KMS-11 (cell line): ENCODE results near the gene SLC39A9.
A peak's percentile ranks its signal among the peaks of the same experiment; 100 is the strongest.

Experiments used
- H2AFZ ChIP-seq: fragments of 200-600 bp; sonication (generic); 2 replicates; pipeline ENCODE4 v1.6.1; 2016; ENCODE audit warnings: antibody characterized with exemption, mixed run types, low read depth
- H3K27ac ChIP-seq: fragments of 200-600 bp; sonication (generic); 2 replicates; pipeline ENCODE4 v1.6.1; 2016; ENCODE audit warnings: mild to moderate bottlenecking, mixed run types
- H3K27me3 ChIP-seq: fragments of 200-600 bp; sonication (generic); 2 replicates; pipeline ENCODE4 v1.6.1; 2017; ENCODE audit warnings: mild to moderate bottlenecking, low read depth, mixed run types, moderate library complexity; ENCODE audit not compliant: insufficient read depth
- H3K36me3 ChIP-seq: fragments of 200-600 bp; sonication (generic); 2 replicates; pipeline ENCODE4 v1.6.1; 2017; ENCODE audit warnings: mild to moderate bottlenecking, mixed run types; ENCODE audit not compliant: insufficient read depth
- H3K4me1 ChIP-seq: fragments of 200-600 bp; sonication (generic); 2 replicates; pipeline ENCODE4 v1.6.1; 2016; ENCODE audit warnings: mild to moderate bottlenecking, low read depth, mixed run types; ENCODE audit not compliant: poor library complexity, severe bottlenecking
- H3K4me2 ChIP-seq: fragments of 200-600 bp; sonication (generic); 2 replicates; pipeline ENCODE4 v1.7.0; 2016; ENCODE audit warnings: mild to moderate bottlenecking, mixed run types
- H3K4me3 ChIP-seq: fragments of 200-600 bp; sonication (generic); IDR thresholded peaks from 2 replicates; pipeline ENCODE4 v1.6.1; 2017; ENCODE audit warnings: low read depth, low read length, mixed read lengths; ENCODE audit not compliant: insufficient read depth
- H3K79me2 ChIP-seq: fragments of 200-600 bp; sonication (generic); 2 replicates; pipeline ENCODE4 v1.6.1; 2016; ENCODE audit warnings: low read depth, mixed run types; ENCODE audit not compliant: insufficient read depth
- H3K9ac ChIP-seq: fragments of 200-600 bp; sonication (generic); 2 replicates; pipeline ENCODE4 v1.6.1; 2016; ENCODE audit warnings: mild to moderate bottlenecking, mixed run types
- H4K20me1 ChIP-seq: fragments of 200-600 bp; sonication (generic); 2 replicates; pipeline ENCODE4 v1.6.1; 2016; ENCODE audit warnings: mild to moderate bottlenecking, mixed run types; ENCODE audit not compliant: insufficient read depth
- TF ChIP-seq, protein P1 (sequence below): fragments of 200-600 bp; sonication (generic); conservative IDR thresholded peaks from 2 replicates; pipeline ENCODE4 v1.6.1; 2017; ENCODE audit warnings: low read depth, mild to moderate bottlenecking, antibody characterized with exemption, low read length, moderate library complexity, mixed read lengths

The SLC39A9 gene

DNA sequence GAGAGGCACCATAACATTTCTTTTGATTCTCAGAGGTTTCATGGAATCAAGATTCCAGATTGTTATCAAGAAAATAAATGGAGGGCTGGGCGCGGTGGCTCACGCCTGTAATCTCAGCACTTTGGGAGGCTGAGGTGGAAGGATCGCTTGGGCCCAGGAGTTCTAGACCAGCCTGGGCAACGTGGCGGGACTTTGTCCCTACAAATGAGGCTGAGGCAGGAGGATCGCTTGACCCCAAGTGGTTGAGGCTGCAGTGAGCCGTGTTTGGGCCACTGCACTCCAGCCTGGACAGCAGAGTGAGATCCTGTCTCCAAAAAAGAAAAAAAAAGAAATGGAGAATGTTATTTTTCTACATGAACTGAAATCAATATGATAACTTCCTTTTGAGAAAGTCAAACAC lies 1.3 kb downstream of the SLC39A9 start:
- H3K27ac ChIP-seq: no peak overlapping the region
- no peaks in the 10 kb centered on the region for H4K20me1 ChIP-seq
- no peak overlapping the region for H2AFZ ChIP-seq
- TF ChIP-seq, protein P1, sequence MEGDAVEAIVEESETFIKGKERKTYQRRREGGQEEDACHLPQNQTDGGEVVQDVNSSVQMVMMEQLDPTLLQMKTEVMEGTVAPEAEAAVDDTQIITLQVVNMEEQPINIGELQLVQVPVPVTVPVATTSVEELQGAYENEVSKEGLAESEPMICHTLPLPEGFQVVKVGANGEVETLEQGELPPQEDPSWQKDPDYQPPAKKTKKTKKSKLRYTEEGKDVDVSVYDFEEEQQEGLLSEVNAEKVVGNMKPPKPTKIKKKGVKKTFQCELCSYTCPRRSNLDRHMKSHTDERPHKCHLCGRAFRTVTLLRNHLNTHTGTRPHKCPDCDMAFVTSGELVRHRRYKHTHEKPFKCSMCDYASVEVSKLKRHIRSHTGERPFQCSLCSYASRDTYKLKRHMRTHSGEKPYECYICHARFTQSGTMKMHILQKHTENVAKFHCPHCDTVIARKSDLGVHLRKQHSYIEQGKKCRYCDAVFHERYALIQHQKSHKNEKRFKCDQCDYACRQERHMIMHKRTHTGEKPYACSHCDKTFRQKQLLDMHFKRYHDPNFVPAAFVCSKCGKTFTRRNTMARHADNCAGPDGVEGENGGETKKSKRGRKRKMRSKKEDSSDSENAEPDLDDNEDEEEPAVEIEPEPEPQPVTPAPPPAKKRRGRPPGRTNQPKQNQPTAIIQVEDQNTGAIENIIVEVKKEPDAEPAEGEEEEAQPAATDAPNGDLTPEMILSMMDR: no peak
- peaks cover 60% of the 10 kb centered on the region for H3K79me2 ChIP-seq
- H3K4me1 ChIP-seq: peaks cover 40% of the 10 kb centered on the region
- no peaks in the 10 kb centered on the region for H3K27me3 ChIP-seq
- H3K36me3 ChIP-seq: no peaks in the 10 kb centered on the region
- peak overlapping the region; percentile 68; the same call in 1 of the 2 replicates for H3K4me2 ChIP-seq
- no peak overlapping the region for H3K9ac ChIP-seq
- no peak overlapping the region for H3K4me3 ChIP-seq

DNA sequence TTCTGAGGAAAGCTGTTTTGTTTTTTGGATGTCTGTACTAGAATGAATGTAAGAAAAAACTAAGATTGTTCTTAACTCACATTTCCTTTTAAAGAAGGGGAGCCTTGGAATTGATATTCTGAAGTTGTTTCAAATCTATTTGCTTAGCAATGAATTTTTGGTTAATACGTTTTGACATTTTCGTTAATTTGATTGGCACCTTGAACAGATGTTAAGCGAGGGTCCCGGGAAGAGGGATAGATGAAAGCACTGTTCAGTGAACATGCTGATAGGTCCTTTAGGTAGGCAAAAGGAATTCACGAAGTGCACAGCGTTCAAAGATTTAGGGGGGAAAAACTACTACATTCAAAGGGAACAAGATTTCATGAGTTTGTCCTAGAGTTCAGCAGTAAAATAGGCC lies 1.7 kb downstream of the SLC39A9 start:
- peaks cover 40% of the 10 kb centered on the region for H3K4me1 ChIP-seq
- H3K36me3 ChIP-seq: no peaks in the 10 kb centered on the region
- no peak overlapping the region for H3K4me3 ChIP-seq
- no peak overlapping the region for H3K9ac ChIP-seq
- H3K4me2 ChIP-seq: peak overlapping the region; percentile 68; the same call in 1 of the 2 replicates
- no peaks in the 10 kb centered on the region for H4K20me1 ChIP-seq
- no peak overlapping the region for H3K27ac ChIP-seq
- H3K79me2 ChIP-seq: peaks cover 56% of the 10 kb centered on the region
- H3K27me3 ChIP-seq: no peaks in the 10 kb centered on the region
- TF ChIP-seq, protein P1: no peak
- no peak overlapping the region for H2AFZ ChIP-seq

DNA sequence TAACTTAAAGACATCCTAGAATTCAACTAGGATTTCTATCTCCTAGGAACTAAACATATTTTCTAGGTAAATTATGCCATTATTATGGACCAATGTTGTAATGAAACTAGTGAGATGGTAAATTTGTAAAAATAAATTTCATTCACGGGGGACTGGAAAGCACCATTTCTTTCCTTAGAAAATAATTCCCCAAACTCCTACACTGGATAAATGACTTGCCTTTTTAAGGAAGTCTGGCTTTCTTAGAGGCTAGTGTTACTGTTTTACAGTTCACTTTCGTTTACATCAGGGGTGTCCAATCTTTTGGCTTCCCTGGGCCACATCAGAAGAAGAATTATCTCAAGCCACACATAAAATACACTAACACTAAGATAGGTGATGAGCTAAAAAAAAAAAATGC lies 3.3 kb downstream of the SLC39A9 start:
- peaks cover 40% of the 10 kb centered on the region for H3K79me2 ChIP-seq
- no peak overlapping the region for H3K9ac ChIP-seq
- no peak overlapping the region for H2AFZ ChIP-seq
- H3K4me2 ChIP-seq: no peak overlapping the region
- H4K20me1 ChIP-seq: no peaks in the 10 kb centered on the region
- H3K27ac ChIP-seq: no peak overlapping the region
- TF ChIP-seq, protein P1: no peak
- peaks cover 30% of the 10 kb centered on the region for H3K4me1 ChIP-seq
- no peaks in the 10 kb centered on the region for H3K36me3 ChIP-seq
- H3K4me3 ChIP-seq: no peak overlapping the region
- no peaks in the 10 kb centered on the region for H3K27me3 ChIP-seq

DNA sequence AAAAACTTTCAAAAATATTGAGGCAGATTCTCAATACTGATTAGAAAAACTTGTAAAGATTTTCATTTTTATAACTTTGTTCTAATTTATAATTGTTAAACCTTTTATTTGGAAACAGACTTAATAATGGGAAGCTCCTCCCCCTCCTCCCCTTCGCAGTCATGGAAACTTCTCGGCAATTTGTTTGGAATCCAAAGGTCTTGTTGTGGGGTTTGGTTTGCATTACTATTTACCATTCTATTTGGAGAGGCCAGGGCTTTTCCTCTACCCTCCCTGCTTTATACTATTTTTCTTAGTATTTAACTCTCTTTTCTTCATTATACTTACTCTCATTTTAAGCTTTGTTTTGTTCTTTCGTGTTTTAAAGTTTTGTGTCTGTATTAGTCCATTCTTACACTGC lies 6.0 kb downstream of the SLC39A9 start:
- peaks cover 20% of the 10 kb centered on the region for H3K79me2 ChIP-seq
- TF ChIP-seq, protein P1: no peak
- H3K4me3 ChIP-seq: no peak overlapping the region
- H4K20me1 ChIP-seq: no peaks in the 10 kb centered on the region
- no peak overlapping the region for H3K4me2 ChIP-seq
- H3K27ac ChIP-seq: no peak overlapping the region
- no peaks in the 10 kb centered on the region for H3K36me3 ChIP-seq
- H2AFZ ChIP-seq: no peak overlapping the region
- H3K9ac ChIP-seq: no peak overlapping the region
- peaks cover 24% of the 10 kb centered on the region for H3K4me1 ChIP-seq
- H3K27me3 ChIP-seq: no peaks in the 10 kb centered on the region
